ENCODE data around the gene ZMIZ2.

- TF ChIP-seq EZH2 (IDR thresholded peaks at IDR 0.05; ENCODE audit: low read length, missing control alignments) (no peak), CTCF (conservative IDR thresholded peaks at IDR 0.05 in 1 of 2, IDR thresholded peaks at IDR 0.05 in 1 of 2; ENCODE audit: low read depth in 1 of 2, low read length in 2 of 2) (no peak)
Measured at GRCh38 chr7:44754802-44755697, 6.4 kb downstream of the ZMIZ2 start.
